Mucosa of descending colon (tissue), 3 donors: Measurements from ENCODE around the gene SDSL. TPM values are rescaled to one million over a fixed set of nuclear protein-coding genes. Genes with fewer than 3 reads are reported as not detected.

Experiments used
- ATAC-seq: fragments of 200-7000 bp; cut with Tn5 transposase; one replicate; pipeline ENCODE4 v1.9.1; 2020; ENCODE audit warnings: mild to moderate bottlenecking, moderate library complexity
- DNase-seq, 3 donors: peaks; one replicate each; pipeline ENCODE4 v3.0.0-alpha.2; 2020
- H3K36me3 ChIP-seq: fragments of 200-600 bp; one replicate; pipeline ENCODE4 v1.8.0; 2021; ENCODE audit warnings: low read depth, mild to moderate bottlenecking
- H3K4me1 ChIP-seq: fragments of 200-600 bp; one replicate; pipeline ENCODE4 v1.8.0; 2021; ENCODE audit warnings: low read depth, mild to moderate bottlenecking
- H3K4me3 ChIP-seq: fragments of 200-600 bp; one replicate; pipeline ENCODE4 v1.8.0; 2021; ENCODE audit warnings: mild to moderate bottlenecking
- H3K9me3 ChIP-seq: fragments of 200-600 bp; one replicate; pipeline ENCODE4 v1.8.0; 2021; ENCODE audit warnings: mild to moderate bottlenecking
- intact Hi-C, 2 donors: fragments of 100-400 bp; cut with DNase I in 1 of 2; cut with micrococcal nuclease in 1 of 2; formaldehyde crosslinking; loops; one replicate each; pipeline versions ENCODE4 v1.11.0 to v1.11.1; 2022; cut with DNase I, micrococcal nuclease
- long read RNA-seq, 2 donors: library from polyadenylated mRNA; unstranded; transcript quantifications; one replicate each; pipeline ENCODE4 v2.0.0, GENCODE V29; 2019 to 2021
- total RNA-seq, 3 donors: library from RNA; stranded (reverse); fragmentation: NEBNext Ultra II Directional in 2 of 3; extraction: Animal tissue kit (Norgen Biotek cat#: 25700) in 2 of 3; gene quantifications; one replicate each; pipeline versions ENCODE4 v1.2.1 to v1.2.4, GENCODE V29; 2021 to 2023
- TF ChIP-seq, protein P1 (sequence below): fragments of 200-600 bp; IDR thresholded peaks from one replicate; pipeline ENCODE4 v1.8.0; 2022; ENCODE audit warnings: antibody characterized with exemption, mild to moderate bottlenecking
- donor health status: DM: no; HTN: no; CAD: no; lungs with moderate emphysema.
- donor health status: DM: no; HTN: no; CAD: no.
- donor health status: DM: no; HTN: yes; CAD: no.

The SDSL gene, protein sequence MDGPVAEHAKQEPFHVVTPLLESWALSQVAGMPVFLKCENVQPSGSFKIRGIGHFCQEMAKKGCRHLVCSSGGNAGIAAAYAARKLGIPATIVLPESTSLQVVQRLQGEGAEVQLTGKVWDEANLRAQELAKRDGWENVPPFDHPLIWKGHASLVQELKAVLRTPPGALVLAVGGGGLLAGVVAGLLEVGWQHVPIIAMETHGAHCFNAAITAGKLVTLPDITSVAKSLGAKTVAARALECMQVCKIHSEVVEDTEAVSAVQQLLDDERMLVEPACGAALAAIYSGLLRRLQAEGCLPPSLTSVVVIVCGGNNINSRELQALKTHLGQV
- total RNA-seq: 10 to 100 TPM in 2 of 3 donors, 1 to 10 TPM in 1; 9.4 to 24.0 (median 15.7) TPM
- long read RNA-seq, donor 1, transcript SDSL-202 (8 exons, 1,449 nt): major isoform, 8 of 14 reads
- long read RNA-seq, donor 1, partial matches to known transcripts: 3 of 14 reads
- long read RNA-seq, donor 1, other reads (novel, unspliced or antisense): 3 of 14 reads
- long read RNA-seq, donor 2, transcript SDSL-202 (8 exons, 1,449 nt): major isoform, 22 of 26 reads
- long read RNA-seq, donor 2, partial matches to known transcripts: 0 of 26 reads
- long read RNA-seq, donor 2, other reads (novel, unspliced or antisense): 4 of 26 reads

DNA sequence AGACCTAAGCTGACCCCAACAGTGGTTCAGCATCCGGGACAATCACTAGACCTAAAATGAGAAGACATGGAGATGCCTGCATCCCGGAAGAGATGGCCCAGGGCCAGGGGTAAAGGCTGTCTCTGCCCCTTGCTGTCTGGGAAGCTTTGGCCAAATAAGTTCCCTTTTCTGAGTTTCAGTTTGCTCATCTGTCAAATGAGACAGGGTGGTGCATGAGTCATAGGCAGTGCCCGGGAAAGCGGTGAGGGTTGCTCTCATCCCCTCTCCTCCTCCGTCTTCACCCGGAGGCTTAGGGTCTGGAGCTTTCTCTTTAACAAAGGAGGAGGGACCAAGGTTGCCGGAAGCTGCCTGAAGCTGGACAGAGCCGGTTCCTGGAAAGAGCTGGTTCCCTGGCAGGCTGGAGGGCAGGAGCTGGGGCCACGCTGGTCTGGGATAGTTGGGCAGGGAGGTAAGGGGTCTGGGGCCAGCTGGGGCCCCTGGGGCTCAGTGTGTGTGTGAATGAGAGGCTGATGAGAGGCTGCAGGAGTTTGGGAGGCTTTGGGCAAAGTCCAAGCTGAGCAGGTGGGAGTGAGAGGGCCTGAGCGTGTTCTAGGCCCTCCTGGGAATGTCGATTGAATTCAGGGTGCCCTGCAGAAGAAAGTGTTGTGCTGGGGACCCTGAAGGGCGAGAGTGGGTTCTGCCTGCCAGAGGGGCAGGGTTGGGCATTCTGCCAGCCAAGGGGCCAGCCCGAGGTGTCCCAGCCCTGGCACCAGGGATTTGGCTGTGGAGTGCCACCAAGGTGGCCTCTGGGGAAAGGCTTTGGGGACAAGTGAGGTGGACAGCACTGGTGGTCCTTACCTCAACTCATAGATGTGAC lies at the start of gene SDSL:
SDSL (plus strand) TSS at position 351 of the 856 bp plus-strand sequence. CDS start 5,603 bp downstream, outside the sequence.
- intact Hi-C loops: no loop called here
- peak within 1 kb of the TSS; percentile 44 for H3K4me3 ChIP-seq
- peak; percentile 95 for ATAC-seq
- DNase-seq: peak; percentile 75 to 79 (median 75)
- TF ChIP-seq, protein P1, sequence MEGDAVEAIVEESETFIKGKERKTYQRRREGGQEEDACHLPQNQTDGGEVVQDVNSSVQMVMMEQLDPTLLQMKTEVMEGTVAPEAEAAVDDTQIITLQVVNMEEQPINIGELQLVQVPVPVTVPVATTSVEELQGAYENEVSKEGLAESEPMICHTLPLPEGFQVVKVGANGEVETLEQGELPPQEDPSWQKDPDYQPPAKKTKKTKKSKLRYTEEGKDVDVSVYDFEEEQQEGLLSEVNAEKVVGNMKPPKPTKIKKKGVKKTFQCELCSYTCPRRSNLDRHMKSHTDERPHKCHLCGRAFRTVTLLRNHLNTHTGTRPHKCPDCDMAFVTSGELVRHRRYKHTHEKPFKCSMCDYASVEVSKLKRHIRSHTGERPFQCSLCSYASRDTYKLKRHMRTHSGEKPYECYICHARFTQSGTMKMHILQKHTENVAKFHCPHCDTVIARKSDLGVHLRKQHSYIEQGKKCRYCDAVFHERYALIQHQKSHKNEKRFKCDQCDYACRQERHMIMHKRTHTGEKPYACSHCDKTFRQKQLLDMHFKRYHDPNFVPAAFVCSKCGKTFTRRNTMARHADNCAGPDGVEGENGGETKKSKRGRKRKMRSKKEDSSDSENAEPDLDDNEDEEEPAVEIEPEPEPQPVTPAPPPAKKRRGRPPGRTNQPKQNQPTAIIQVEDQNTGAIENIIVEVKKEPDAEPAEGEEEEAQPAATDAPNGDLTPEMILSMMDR: no peak
- H3K36me3 ChIP-seq: no peaks in the 10 kb centered on the region
- H3K4me1 ChIP-seq: no peaks in the 10 kb centered on the region
- no peaks in the 10 kb centered on the region for H3K9me3 ChIP-seq

DNA sequence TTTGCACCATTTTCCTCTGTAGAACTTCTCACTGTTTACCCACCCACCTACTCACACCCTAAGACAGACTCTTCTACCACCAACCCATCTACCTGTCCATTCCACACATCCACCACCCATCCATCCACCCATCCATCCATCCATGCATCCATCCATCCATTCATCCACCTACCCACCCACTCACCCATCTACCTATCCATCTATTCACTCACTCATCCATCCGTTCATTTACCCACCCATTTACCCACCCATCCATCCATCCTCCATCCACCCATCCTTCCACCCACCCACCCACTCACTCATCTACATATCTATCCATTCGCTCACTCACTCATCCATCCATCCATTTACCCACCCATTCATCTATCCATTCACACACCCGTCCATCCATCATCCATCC lies 48.7 kb upstream of the SDSL start:
- intact Hi-C loops: no loop called here
- ATAC-seq (no peak), DNase-seq (no peak)
- TF ChIP-seq, protein P1: no peak
- H3K4me1 ChIP-seq: no peaks in the 10 kb centered on the region
- no peaks in the 10 kb centered on the region for H3K36me3 ChIP-seq
- no peak overlapping the region for H3K4me3 ChIP-seq
- H3K9me3 ChIP-seq: no peaks in the 10 kb centered on the region

DNA sequence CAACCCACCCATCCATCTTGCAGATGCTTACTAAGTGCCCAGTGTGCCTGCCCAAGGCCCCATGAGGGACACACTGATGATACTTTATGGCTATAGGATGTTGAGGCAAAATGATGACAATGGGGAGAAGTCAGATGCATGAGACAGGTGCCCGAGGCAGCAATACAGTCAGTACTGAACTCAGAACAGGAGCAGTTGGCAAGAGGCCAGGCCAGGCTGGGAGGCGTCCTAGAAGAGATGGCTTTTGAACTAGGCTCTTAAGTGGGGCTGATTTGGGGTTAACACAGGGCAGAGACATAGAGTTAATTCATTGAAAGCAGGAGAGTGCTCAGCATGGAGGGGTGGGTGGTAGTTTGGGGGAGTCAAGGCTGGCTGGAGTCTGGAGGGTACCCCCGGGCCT lies 48.2 kb upstream of the SDSL start:
- TF ChIP-seq, protein P1: no peak
- no peaks in the 10 kb centered on the region for H3K36me3 ChIP-seq

DNA sequence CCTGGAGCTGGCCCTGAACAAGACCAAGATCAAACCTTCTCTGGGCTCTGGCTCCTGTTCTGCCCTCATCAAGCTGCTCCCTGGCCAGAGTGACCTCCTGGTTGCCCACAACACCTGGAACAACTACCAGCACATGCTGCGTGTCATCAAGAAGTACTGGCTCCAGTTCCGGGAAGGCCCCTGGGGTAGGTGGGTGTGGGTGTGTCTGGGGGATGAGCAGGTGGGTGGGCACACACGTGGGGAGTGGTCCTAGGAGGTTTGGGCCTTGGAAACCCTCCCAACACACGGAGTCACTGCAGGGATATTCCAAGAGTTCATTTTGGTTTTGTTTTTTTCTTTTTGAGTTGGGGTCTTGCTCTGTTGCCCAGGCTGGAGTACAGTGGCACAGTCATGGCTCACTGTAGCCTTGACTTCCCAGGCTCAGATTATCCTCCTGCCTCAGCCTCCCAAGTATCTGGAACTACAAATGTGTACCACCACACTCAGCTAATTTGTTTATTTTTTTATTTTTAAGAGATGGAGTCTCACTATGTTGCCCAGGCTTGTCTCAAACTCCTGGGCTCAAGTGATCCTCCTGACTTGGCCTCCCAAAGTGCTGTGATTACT lies 47.3 kb upstream of the SDSL start:
- ATAC-seq (no peak), DNase-seq (no peak)
- Histone ChIP-seq H3K9me3 (no peaks in the 10 kb centered on the region), H3K36me3 (no peaks in the 10 kb centered on the region), H3K4me1 (no peaks in the 10 kb centered on the region), H3K4me3 (no peak overlapping the region)
- TF ChIP-seq, protein P1: no peak
- intact Hi-C loops: no loop called here

More for the DNA sequence above, 48.2 kb upstream of the SDSL start:
- H3K4me3 ChIP-seq: no peak overlapping the region
- H3K4me1 ChIP-seq: no peaks in the 10 kb centered on the region
- intact Hi-C loops: no loop called here
- DNase-seq (no peak), ATAC-seq (no peak)
- no peaks in the 10 kb centered on the region for H3K9me3 ChIP-seq

DNA sequence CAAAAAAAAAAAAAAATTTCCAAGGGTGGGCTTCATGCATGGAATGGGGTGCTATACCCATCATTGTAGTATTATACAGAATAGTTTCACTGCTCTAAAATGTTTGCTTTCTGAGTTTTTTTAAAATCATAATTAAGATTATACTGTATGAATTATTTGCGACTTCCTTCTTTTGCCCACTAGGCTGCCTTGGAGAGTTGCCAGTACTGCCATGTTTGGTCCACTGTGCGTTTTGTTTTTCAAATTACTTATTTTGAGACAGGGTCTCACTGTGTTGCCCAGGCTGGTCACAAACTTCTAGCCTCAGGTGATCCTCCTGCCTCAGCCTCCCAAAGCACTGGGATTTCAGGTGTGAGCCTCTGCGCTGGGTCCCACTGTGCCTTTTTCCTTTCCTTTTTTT lies 43.9 kb upstream of the SDSL start:
- ATAC-seq (no peak), DNase-seq (no peak)
- no peaks in the 10 kb centered on the region for H3K36me3 ChIP-seq
- H3K4me3 ChIP-seq: no peak overlapping the region
- H3K4me1 ChIP-seq: no peaks in the 10 kb centered on the region
- H3K9me3 ChIP-seq: no peaks in the 10 kb centered on the region
- TF ChIP-seq, protein P1: no peak
- intact Hi-C loops: no loop called here
